HEK293 (cell line): ENCODE results near the gene PHF21A.

Experiments
- EGR2 ChIP-seq: fragments of 450-650 bp; formaldehyde crosslinking; IDR thresholded peaks from 2 replicates; pipeline ENCODE4 v1.5.1; 2016; ENCODE audit warnings: low read depth, missing biosample characterization, missing genetic modification characterization
- FEZF1 ChIP-seq: fragments of 450-650 bp; formaldehyde crosslinking; IDR thresholded peaks from 2 replicates; pipeline ENCODE4 v1.5.1; 2016; ENCODE audit warnings: missing biosample characterization, missing genetic modification characterization
- KLF8 ChIP-seq: fragments of 450-650 bp; formaldehyde crosslinking; IDR thresholded peaks from 2 replicates; pipeline ENCODE4 v1.5.1; 2016; ENCODE audit warnings: missing biosample characterization, missing genetic modification characterization
- OVOL3 ChIP-seq: fragments of 450-650 bp; formaldehyde crosslinking; IDR thresholded peaks from 2 replicates; pipeline ENCODE4 v1.5.1; 2016; ENCODE audit warnings: missing biosample characterization, missing genetic modification characterization
- SP7 ChIP-seq: fragments of 450-650 bp; formaldehyde crosslinking; IDR thresholded peaks from 2 replicates; pipeline ENCODE4 v1.5.1; 2016; ENCODE audit warnings: missing biosample characterization, missing genetic modification characterization
- ZFP3 ChIP-seq: fragments of 450-650 bp; formaldehyde crosslinking; IDR thresholded peaks from 2 replicates; pipeline ENCODE4 v1.5.1; 2016; ENCODE audit warnings: low read depth, missing biosample characterization, missing genetic modification characterization
- ZNF10 ChIP-seq: fragments of 450-650 bp; formaldehyde crosslinking; IDR thresholded peaks from 2 replicates; pipeline ENCODE4 v1.5.1; 2017; ENCODE audit warnings: missing biosample characterization, missing genetic modification characterization
- ZNF223 ChIP-seq: fragments of 450-650 bp; formaldehyde crosslinking; IDR thresholded peaks from 2 replicates; pipeline ENCODE4 v1.5.1; 2016; ENCODE audit warnings: missing biosample characterization, missing genetic modification characterization
- ZNF274 ChIP-seq, 2 experiments: fragments of 200-500 bp in 1 of 2; fragments of 450-650 bp in 1 of 2; sonication (Bioruptor generic) in 1 of 2; formaldehyde crosslinking in 1 of 2; IDR thresholded peaks; 2 replicates each; pipeline versions ENCODE4 v1.5.1 to v1.6.1; 2014 to 2016; ENCODE audit warnings: borderline replicate concordance in 1 of 2, inconsistent platforms in 1 of 2, low read length in 1 of 2, missing biosample characterization in 1 of 2, missing genetic modification characterization in 1 of 2
- ZNF404 ChIP-seq: fragments of 450-650 bp; formaldehyde crosslinking; IDR thresholded peaks from 2 replicates; pipeline ENCODE4 v1.5.1; 2017; ENCODE audit warnings: missing biosample characterization, missing genetic modification characterization
- ZNF433 ChIP-seq: fragments of 450-650 bp; formaldehyde crosslinking; IDR thresholded peaks from 2 replicates; pipeline ENCODE4 v1.5.1; 2016; ENCODE audit warnings: missing biosample characterization, missing genetic modification characterization, low read depth
- ZNF529 ChIP-seq: fragments of 450-650 bp; formaldehyde crosslinking; IDR thresholded peaks from 2 replicates; pipeline ENCODE4 v1.5.1; 2017; ENCODE audit warnings: missing genetic modification characterization, missing biosample characterization; ENCODE audit not compliant: insufficient replicate concordance
- ZNF555 ChIP-seq: fragments of 450-650 bp; formaldehyde crosslinking; conservative IDR thresholded peaks from 2 replicates; pipeline ENCODE4 v1.5.1; 2017; ENCODE audit warnings: missing biosample characterization, mild to moderate bottlenecking, missing genetic modification characterization, inconsistent platforms
- ZNF596 ChIP-seq: fragments of 450-650 bp; IDR thresholded peaks from 2 replicates; pipeline ENCODE4 v1.5.0; 2018; ENCODE audit warnings: missing biosample characterization, mild to moderate bottlenecking, missing genetic modification characterization, moderate library complexity
- ZNF621 ChIP-seq: fragments of 450-650 bp; formaldehyde crosslinking; IDR thresholded peaks from 2 replicates; pipeline ENCODE4 v1.5.1; 2017; ENCODE audit warnings: missing biosample characterization, missing genetic modification characterization
- ZNF629 ChIP-seq: fragments of 450-650 bp; formaldehyde crosslinking; IDR thresholded peaks from 2 replicates; pipeline ENCODE4 v1.5.1; 2017; ENCODE audit warnings: missing biosample characterization, missing genetic modification characterization
- ZNF664 ChIP-seq: fragments of 450-650 bp; formaldehyde crosslinking; IDR thresholded peaks from 2 replicates; pipeline ENCODE4 v1.5.1; 2016; ENCODE audit warnings: missing biosample characterization, missing genetic modification characterization
- ZNF677 ChIP-seq: fragments of 450-650 bp; IDR thresholded peaks from 2 replicates; pipeline ENCODE4 v1.5.0; 2018; ENCODE audit warnings: missing biosample characterization, mild to moderate bottlenecking, missing genetic modification characterization, moderate library complexity
- ZNF747 ChIP-seq: fragments of 450-650 bp; formaldehyde crosslinking; IDR thresholded peaks from 2 replicates; pipeline ENCODE4 v1.5.1; 2016; ENCODE audit warnings: missing biosample characterization, missing genetic modification characterization
- ZNF76 ChIP-seq: fragments of 450-650 bp; formaldehyde crosslinking; IDR thresholded peaks from 2 replicates; pipeline ENCODE4; 2016; ENCODE audit warnings: low read depth, missing biosample characterization, missing genetic modification characterization, borderline replicate concordance
- ZNF843 ChIP-seq: fragments of 450-650 bp; formaldehyde crosslinking; IDR thresholded peaks from 2 replicates; pipeline ENCODE4 v1.5.1; 2016; ENCODE audit warnings: missing biosample characterization, missing genetic modification characterization
- TF ChIP-seq, protein P1 (sequence below): fragments of 450-650 bp; formaldehyde crosslinking; IDR thresholded peaks from 2 replicates; pipeline ENCODE4 v1.5.1; 2016; ENCODE audit warnings: missing biosample characterization, missing genetic modification characterization
- TF ChIP-seq, protein P2 (sequence below): fragments of 450-650 bp; formaldehyde crosslinking; IDR thresholded peaks from 2 replicates; pipeline ENCODE4 v1.5.1; 2016; ENCODE audit warnings: missing biosample characterization, missing genetic modification characterization
- TF ChIP-seq, protein P3 (sequence below): fragments of 450-650 bp; formaldehyde crosslinking; IDR thresholded peaks from 2 replicates; pipeline ENCODE4 v1.5.1; 2016; ENCODE audit warnings: missing biosample characterization, missing genetic modification characterization
- TF ChIP-seq, protein P4 (sequence below): fragments of 450-650 bp; formaldehyde crosslinking; IDR thresholded peaks from 2 replicates; pipeline ENCODE4 v1.5.1; 2016; ENCODE audit warnings: missing biosample characterization, missing genetic modification characterization
- TF ChIP-seq, protein P5 (sequence below): fragments of 450-650 bp; formaldehyde crosslinking; optimal IDR thresholded peaks from 2 replicates; pipeline ENCODE3; 2016; ENCODE audit warnings: missing biosample characterization, mild to moderate bottlenecking, missing genetic modification characterization
- TF ChIP-seq, protein P6 (sequence below): IDR thresholded peaks from 2 replicates; pipeline ENCODE4 v1.6.1; 2011; ENCODE audit warnings: mild to moderate bottlenecking, low read depth, low read length, borderline replicate concordance

Gene PHF21A

DNA sequence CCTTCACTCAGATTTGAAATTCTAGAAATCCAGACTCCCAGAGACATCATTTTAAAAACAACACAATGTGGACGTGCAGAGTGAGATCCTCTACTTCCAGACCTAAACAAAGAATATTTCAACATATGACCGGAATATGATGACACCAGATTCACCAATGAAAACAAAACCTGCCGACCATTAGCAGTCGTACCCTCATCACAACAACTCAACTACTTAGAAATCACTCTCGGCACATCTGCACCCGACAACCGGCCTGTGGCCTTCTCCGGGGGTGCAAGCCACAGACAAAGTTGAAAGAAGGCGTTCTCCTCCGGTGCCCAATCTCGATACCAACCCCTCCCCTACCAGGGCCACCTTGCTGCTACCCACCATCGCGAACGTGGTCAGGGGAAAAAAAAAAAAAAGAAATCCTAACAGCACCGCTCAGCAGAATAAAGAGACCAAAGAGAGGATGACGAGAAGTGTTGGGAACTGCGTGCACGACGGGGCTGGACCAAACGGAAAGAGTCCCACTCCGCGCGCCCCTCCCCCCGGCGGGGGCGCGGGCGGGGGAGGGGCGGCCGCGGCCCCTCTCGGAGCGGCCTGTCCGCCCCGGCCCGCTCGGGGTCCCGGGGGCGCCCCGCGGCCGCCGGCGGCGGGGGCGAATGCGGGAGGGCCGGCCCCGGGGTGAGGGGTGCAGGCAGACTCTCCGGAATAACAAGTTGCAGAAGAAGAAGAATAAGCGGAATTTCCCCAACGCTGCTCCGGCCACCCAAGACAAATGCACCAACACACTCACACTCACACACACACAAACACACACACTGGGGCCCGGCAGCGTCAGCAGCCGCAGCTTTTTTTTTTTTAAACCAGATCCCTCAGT is 1.7 kb downstream of the PHF21A start (continued):
- TF ChIP-seq, protein P1, sequence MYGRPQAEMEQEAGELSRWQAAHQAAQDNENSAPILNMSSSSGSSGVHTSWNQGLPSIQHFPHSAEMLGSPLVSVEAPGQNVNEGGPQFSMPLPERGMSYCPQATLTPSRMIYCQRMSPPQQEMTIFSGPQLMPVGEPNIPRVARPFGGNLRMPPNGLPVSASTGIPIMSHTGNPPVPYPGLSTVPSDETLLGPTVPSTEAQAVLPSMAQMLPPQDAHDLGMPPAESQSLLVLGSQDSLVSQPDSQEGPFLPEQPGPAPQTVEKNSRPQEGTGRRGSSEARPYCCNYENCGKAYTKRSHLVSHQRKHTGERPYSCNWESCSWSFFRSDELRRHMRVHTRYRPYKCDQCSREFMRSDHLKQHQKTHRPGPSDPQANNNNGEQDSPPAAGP (tag by site-specific recombination): no peak
- TF ChIP-seq ZFP3 (no peak), ZNF664 (no peak), EGR2 (tag by site-specific recombination) (0 out of 2 replicates have a peak, but pooled peaks have one; percentile 23), ZNF10 (tag by site-specific recombination) (no peak), ZNF529 (tag by site-specific recombination) (no peak), SP7 (tag by site-specific recombination) (no peak; the same call in 1 of the 2 replicates), ZNF404 (no peak), ZNF621 (tag by site-specific recombination) (no peak), ZNF596 (tag by site-specific recombination) (no peak), ZNF433 (tag by site-specific recombination) (no peak), ZNF843 (tag by site-specific recombination) (no peak), ZNF677 (tag by site-specific recombination) (no peak), ZNF223 (tag by site-specific recombination) (no peak), ZNF274 (IDR thresholded peaks at IDR 0.05; ENCODE audit: low read length) (no peak), ZNF274 (tag by site-specific recombination; IDR thresholded peaks at IDR 0.05; ENCODE audit: borderline replicate concordance) (no peak), OVOL3 (tag by site-specific recombination) (no peak), ZNF76 (tag by site-specific recombination) (0 out of 2 replicates have a peak, but pooled peaks have one; percentile 19), ZNF555 (tag by site-specific recombination) (no peak), FEZF1 (tag by site-specific recombination) (no peak), ZNF629 (tag by site-specific recombination) (peak; percentile 28; the same call in 1 of the 2 replicates), ZNF747 (no peak), KLF8 (tag by site-specific recombination) (peak; percentile 20; the same call in 1 of the 2 replicates)
- TF ChIP-seq, protein P2, sequence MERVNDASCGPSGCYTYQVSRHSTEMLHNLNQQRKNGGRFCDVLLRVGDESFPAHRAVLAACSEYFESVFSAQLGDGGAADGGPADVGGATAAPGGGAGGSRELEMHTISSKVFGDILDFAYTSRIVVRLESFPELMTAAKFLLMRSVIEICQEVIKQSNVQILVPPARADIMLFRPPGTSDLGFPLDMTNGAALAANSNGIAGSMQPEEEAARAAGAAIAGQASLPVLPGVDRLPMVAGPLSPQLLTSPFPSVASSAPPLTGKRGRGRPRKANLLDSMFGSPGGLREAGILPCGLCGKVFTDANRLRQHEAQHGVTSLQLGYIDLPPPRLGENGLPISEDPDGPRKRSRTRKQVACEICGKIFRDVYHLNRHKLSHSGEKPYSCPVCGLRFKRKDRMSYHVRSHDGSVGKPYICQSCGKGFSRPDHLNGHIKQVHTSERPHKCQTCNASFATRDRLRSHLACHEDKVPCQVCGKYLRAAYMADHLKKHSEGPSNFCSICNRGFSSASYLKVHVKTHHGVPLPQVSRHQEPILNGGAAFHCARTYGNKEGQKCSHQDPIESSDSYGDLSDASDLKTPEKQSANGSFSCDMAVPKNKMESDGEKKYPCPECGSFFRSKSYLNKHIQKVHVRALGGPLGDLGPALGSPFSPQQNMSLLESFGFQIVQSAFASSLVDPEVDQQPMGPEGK (tag by site-specific recombination): peak; percentile 81
- TF ChIP-seq, protein P3, sequence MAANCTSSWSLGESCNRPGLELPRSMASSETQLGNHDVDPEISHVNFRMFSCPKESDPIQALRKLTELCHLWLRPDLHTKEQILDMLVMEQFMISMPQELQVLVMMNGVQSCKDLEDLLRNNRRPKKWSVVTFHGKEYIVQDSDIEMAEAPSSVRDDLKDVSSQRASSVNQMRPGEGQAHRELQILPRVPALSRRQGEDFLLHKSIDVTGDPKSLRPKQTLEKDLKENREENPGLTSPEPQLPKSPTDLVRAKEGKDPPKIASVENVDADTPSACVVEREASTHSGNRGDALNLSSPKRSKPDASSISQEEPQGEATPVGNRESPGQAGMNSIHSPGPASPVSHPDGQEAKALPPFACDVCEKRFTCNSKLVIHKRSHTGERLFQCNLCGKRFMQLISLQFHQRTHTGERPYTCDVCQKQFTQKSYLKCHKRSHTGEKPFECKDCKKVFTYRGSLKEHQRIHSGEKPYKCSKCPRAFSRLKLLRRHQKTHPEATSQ (tag by site-specific recombination): no peak
- TF ChIP-seq, protein P4, sequence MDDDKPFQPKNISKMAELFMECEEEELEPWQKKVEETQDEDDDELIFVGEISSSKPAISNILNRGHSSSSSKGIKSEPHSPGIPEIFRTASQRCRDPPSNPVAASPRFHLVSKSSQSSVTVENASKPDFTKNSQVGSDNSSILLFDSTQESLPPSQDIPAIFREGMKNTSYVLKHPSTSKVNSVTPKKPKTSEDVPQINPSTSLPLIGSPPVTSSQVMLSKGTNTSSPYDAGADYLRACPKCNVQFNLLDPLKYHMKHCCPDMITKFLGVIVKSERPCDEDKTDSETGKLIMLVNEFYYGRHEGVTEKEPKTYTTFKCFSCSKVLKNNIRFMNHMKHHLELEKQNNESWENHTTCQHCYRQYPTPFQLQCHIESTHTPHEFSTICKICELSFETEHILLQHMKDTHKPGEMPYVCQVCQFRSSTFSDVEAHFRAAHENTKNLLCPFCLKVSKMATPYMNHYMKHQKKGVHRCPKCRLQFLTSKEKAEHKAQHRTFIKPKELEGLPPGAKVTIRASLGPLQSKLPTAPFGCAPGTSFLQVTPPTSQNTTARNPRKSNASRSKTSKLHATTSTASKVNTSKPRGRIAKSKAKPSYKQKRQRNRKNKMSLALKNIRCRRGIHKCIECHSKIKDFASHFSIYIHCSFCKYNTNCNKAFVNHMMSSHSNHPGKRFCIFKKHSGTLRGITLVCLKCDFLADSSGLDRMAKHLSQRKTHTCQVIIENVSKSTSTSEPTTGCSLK: no peak
- TF ChIP-seq, protein P5, sequence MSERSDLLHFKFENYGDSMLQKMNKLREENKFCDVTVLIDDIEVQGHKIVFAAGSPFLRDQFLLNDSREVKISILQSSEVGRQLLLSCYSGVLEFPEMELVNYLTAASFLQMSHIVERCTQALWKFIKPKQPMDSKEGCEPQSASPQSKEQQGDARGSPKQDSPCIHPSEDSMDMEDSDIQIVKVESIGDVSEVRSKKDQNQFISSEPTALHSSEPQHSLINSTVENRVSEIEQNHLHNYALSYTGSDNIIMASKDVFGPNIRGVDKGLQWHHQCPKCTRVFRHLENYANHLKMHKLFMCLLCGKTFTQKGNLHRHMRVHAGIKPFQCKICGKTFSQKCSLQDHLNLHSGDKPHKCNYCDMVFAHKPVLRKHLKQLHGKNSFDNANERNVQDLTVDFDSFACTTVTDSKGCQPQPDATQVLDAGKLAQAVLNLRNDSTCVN: peak; percentile 71
- TF ChIP-seq, protein P6, sequence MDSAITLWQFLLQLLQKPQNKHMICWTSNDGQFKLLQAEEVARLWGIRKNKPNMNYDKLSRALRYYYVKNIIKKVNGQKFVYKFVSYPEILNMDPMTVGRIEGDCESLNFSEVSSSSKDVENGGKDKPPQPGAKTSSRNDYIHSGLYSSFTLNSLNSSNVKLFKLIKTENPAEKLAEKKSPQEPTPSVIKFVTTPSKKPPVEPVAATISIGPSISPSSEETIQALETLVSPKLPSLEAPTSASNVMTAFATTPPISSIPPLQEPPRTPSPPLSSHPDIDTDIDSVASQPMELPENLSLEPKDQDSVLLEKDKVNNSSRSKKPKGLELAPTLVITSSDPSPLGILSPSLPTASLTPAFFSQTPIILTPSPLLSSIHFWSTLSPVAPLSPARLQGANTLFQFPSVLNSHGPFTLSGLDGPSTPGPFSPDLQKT: no peak
